OCI-LY3 (cell line): ENCODE results near the gene CCRL2.

Experiments
- H2AFZ ChIP-seq: fragments of 200-600, 300-600 bp; shearing (Covaris generic); 2 replicates; pipeline ENCODE4 v1.6.0; 2014; ENCODE audit warnings: antibody characterized with exemption, low read depth, low read length
- H3K27ac ChIP-seq: fragments of 200-600, 300-600 bp; sonication (generic); 2 replicates; pipeline ENCODE4 v1.5.1; 2014; ENCODE audit warnings: mild to moderate bottlenecking, low read length, moderate library complexity, mixed read lengths
- H3K27me3 ChIP-seq: fragments of 200-600, 300-600 bp; sonication (generic); 2 replicates; pipeline ENCODE4 v1.6.1; 2014; ENCODE audit warnings: low read depth, low read length, mixed read lengths
- H3K36me3 ChIP-seq: fragments of 200-600, 300-600 bp; sonication (generic); replicated peaks from 2 replicates; pipeline ENCODE3; 2014; ENCODE audit warnings: low read depth, low read length, mixed read lengths
- H3K4me1 ChIP-seq: fragments of 300-600, 200-600 bp; sonication (generic); 2 replicates; pipeline ENCODE4 v1.6.1; 2014; ENCODE audit warnings: low read length, mixed read lengths
- H3K4me2 ChIP-seq: fragments of 200-600, 300-600 bp; sonication (generic); 2 replicates; pipeline ENCODE4 v1.6.1; 2014; ENCODE audit warnings: low read length, mixed read lengths
- H3K4me3 ChIP-seq: fragments of 300-600, 200-600 bp; sonication (generic); 2 replicates; pipeline ENCODE4 v1.5.1; 2014; ENCODE audit warnings: antibody characterized with exemption, mild to moderate bottlenecking, low read length, moderate library complexity
- H3K79me2 ChIP-seq: fragments of 300-600, 200-600 bp; shearing (Covaris generic); 2 replicates; pipeline ENCODE4 v1.6.1; 2014; ENCODE audit warnings: mild to moderate bottlenecking, low read length, mixed read lengths
- H3K9ac ChIP-seq: fragments of 300-600, 200-600 bp; shearing (Covaris generic); 2 replicates; pipeline ENCODE4 v1.6.0; 2014; ENCODE audit warnings: mild to moderate bottlenecking, low read length, moderate library complexity
- H3K9me3 ChIP-seq: fragments of 200-600, 300-600 bp; shearing (Covaris generic); 2 replicates; pipeline ENCODE4 v1.6.1; 2014; ENCODE audit warnings: low read length, mixed read lengths; ENCODE audit not compliant: insufficient read depth
- H4K20me1 ChIP-seq: fragments of 200-600, 300-600 bp; sonication (generic); 2 replicates; pipeline ENCODE4 v1.6.1; 2016; ENCODE audit warnings: low read length, mixed read lengths; ENCODE audit not compliant: insufficient read depth
- EZH2phosphoT487 ChIP-seq: fragments of 200-600 bp; shearing (Covaris generic); IDR thresholded peaks from 2 replicates; pipeline ENCODE4 v1.6.1; 2018; ENCODE audit warnings: antibody characterized with exemption, mixed run types, low read depth
- TF ChIP-seq, protein P1 (sequence below): fragments of 200-600, 300-600 bp; sonication (generic); IDR thresholded peaks from 2 replicates; pipeline ENCODE4 v1.5.1; 2014; ENCODE audit warnings: antibody characterized with exemption, low read length, low read depth

CCRL2 gene

DNA sequence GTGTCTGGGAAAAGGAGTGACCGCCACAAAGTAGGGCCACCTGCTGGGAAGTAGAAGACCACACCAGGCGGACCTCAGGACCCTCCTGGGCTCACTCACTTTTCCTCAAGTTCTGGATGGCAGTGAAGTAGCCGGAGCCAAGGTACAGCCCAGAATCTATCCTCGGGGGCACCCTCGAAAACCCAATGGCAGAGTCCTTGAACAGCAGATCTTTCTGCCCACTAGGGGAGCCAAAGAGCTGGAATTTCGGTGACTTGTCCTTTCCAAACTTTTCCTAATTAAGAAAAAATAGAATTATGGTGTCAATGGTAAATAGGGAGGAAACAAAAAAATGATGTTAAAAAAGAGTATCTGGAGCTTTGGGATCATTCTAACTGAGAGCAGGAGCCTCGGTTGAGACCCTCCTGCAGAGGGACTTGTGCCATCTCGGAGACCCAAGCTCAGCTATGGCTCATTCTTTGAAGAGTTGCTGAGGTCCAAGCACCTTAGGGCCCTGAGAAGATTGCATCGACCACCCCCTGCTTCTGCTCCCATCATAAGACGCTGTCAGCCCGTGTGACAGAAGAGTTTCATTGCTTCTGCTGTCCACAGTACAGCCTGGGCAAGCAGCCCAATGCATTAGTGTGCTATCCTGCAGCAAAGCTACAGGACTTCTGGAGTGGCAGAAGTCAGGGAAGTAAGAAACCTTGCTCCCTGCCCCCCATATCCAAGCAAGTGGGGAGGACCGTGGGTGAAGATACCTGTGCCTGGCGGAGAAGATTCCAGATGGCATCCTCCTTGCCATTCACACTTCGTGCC is 42.9 kb downstream of the CCRL2 start:
- Histone ChIP-seq H3K36me3 (no peaks in the 10 kb centered on the region), H3K4me2 (no peak overlapping the region), H3K27me3 (peaks cover 54% of the 10 kb centered on the region), H3K4me3 (no peak overlapping the region), H3K4me1 (no peaks in the 10 kb centered on the region), H3K27ac (no peak overlapping the region), H4K20me1 (no peaks in the 10 kb centered on the region), H2AFZ (no peak overlapping the region), H3K9me3 (no peaks in the 10 kb centered on the region), H3K79me2 (no peaks in the 10 kb centered on the region), H3K9ac (no peak overlapping the region)
- TF ChIP-seq, protein P1, sequence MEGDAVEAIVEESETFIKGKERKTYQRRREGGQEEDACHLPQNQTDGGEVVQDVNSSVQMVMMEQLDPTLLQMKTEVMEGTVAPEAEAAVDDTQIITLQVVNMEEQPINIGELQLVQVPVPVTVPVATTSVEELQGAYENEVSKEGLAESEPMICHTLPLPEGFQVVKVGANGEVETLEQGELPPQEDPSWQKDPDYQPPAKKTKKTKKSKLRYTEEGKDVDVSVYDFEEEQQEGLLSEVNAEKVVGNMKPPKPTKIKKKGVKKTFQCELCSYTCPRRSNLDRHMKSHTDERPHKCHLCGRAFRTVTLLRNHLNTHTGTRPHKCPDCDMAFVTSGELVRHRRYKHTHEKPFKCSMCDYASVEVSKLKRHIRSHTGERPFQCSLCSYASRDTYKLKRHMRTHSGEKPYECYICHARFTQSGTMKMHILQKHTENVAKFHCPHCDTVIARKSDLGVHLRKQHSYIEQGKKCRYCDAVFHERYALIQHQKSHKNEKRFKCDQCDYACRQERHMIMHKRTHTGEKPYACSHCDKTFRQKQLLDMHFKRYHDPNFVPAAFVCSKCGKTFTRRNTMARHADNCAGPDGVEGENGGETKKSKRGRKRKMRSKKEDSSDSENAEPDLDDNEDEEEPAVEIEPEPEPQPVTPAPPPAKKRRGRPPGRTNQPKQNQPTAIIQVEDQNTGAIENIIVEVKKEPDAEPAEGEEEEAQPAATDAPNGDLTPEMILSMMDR = peak; percentile 74
- no peak for TF ChIP-seq EZH2phosphoT487

- no peaks in the 10 kb centered on the region for H4K20me1 ChIP-seq
- no peak overlapping the region for H3K27ac ChIP-seq
- peaks cover 59% of the 10 kb centered on the region for H3K27me3 ChIP-seq
- H3K4me3 ChIP-seq = no peak overlapping the region
- TF ChIP-seq, protein P1 = no peak
- TF ChIP-seq EZH2phosphoT487 = no peak
- H3K9me3 ChIP-seq = no peaks in the 10 kb centered on the region
- H3K9ac ChIP-seq = no peak overlapping the region
- H2AFZ ChIP-seq = no peak overlapping the region
- H3K4me1 ChIP-seq = no peaks in the 10 kb centered on the region
- H3K36me3 ChIP-seq = no peaks in the 10 kb centered on the region
- H3K79me2 ChIP-seq = no peaks in the 10 kb centered on the region
- no peak overlapping the region for H3K4me2 ChIP-seq
Measured at GRCh38 chr3:46453526-46454208, 46.6 kb downstream of the CCRL2 start.

DNA sequence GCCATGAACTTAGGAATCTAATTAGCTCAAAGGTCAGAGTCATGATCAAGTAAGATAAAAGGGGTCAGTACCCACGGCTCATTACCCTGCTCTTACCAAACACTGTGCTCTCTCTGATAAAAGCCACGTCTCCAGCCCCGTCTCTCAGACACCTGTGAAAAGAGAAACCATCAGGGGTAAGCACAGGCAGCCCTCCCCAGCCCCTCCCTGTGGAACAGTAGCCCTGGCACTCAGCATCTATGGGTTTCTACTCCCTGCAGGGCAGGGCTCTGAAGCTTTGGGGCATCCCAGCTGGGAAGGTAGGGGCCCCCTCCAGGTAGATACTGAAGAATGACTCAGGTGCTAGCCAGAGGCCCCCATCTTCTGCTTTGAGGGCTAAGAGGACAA is 47.1 kb downstream of the CCRL2 start:
- H3K4me2 ChIP-seq = no peak overlapping the region
- no peak overlapping the region for H3K4me3 ChIP-seq
- H4K20me1 ChIP-seq = no peaks in the 10 kb centered on the region
- no peaks in the 10 kb centered on the region for H3K9me3 ChIP-seq
- H2AFZ ChIP-seq = no peak overlapping the region
- H3K27me3 ChIP-seq = peaks cover 65% of the 10 kb centered on the region
- H3K4me1 ChIP-seq = no peaks in the 10 kb centered on the region
- H3K36me3 ChIP-seq = no peaks in the 10 kb centered on the region
- no peak overlapping the region for H3K27ac ChIP-seq
- no peaks in the 10 kb centered on the region for H3K79me2 ChIP-seq
- TF ChIP-seq, protein P1 = no peak
- no peak for TF ChIP-seq EZH2phosphoT487
- H3K9ac ChIP-seq = no peak overlapping the region

DNA sequence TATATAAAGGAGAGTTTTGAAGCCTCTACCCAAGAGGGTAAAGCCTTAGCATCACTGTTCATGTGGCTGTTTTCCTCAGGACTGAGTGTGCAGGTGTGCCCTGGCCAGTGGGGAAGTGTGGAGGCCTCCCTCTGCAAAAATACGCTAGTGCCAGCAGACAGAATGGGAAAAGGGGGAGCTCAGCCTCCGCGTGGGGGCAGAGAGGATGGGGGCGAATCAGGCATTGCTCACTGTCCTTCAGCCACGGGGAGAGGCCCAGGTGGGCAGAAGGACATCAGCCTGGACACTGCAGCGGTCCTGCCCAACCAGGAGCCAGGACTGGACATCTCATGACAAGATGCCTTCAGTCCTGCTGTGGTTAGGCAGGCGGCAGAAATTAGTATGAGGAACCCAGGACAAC is 47.5 kb downstream of the CCRL2 start:
- H3K9me3 ChIP-seq = no peaks in the 10 kb centered on the region
- H3K36me3 ChIP-seq = no peaks in the 10 kb centered on the region
- no peaks in the 10 kb centered on the region for H4K20me1 ChIP-seq
- H3K4me2 ChIP-seq = no peak overlapping the region
- no peak overlapping the region for H3K9ac ChIP-seq
- peaks cover 66% of the 10 kb centered on the region for H3K27me3 ChIP-seq
- no peaks in the 10 kb centered on the region for H3K79me2 ChIP-seq
- TF ChIP-seq EZH2phosphoT487 = no peak
- TF ChIP-seq, protein P1 = no peak
- no peak overlapping the region for H3K27ac ChIP-seq
- no peak overlapping the region for H3K4me3 ChIP-seq
- no peak overlapping the region for H2AFZ ChIP-seq
- no peaks in the 10 kb centered on the region for H3K4me1 ChIP-seq
